Astrocyte (in vitro differentiated cells and primary cell): ENCODE data around the gene CD33. TPM values are rescaled to one million over a fixed set of nuclear protein-coding genes. Genes with fewer than 3 reads are reported as not detected.

Experiments
- DNase-seq: peaks from one replicate; pipeline ENCODE4 v3.0.0-alpha.2; 2010; ENCODE audit warnings: low read depth
- FAIRE-seq: peaks from 2 replicates; lab custom pipeline; 2011; peaks lifted over from hg19 to GRCh38; lab: Jason Lieb, UNC
- H2AFZ ChIP-seq: 2 replicates; pipeline ENCODE4 v1.6.0; 2012; ENCODE audit warnings: low read depth, low read length, inconsistent platforms
- H3K27ac ChIP-seq: 2 replicates; pipeline ENCODE4 v1.5.1; 2011; ENCODE audit warnings: low read depth, low read length, inconsistent platforms
- H3K27me3 ChIP-seq: 2 replicates; pipeline ENCODE4 v1.6.0; 2011; ENCODE audit warnings: low read length, inconsistent platforms; ENCODE audit not compliant: insufficient read depth
- H3K36me3 ChIP-seq: 2 replicates; pipeline ENCODE4 v1.5.1; 2011; ENCODE audit warnings: low read length, inconsistent platforms; ENCODE audit not compliant: insufficient read depth
- H3K4me1 ChIP-seq: 2 replicates; pipeline ENCODE4 v1.5.1; 2011; ENCODE audit warnings: low read length, inconsistent platforms; ENCODE audit not compliant: insufficient read depth
- H3K4me2 ChIP-seq: 2 replicates; pipeline ENCODE4 v1.6.0; 2012; ENCODE audit warnings: low read length, inconsistent platforms
- H3K4me3 ChIP-seq: 2 replicates; pipeline ENCODE4 v1.5.1; 2011; ENCODE audit warnings: low read depth, mild to moderate bottlenecking, low read length, inconsistent platforms; ENCODE audit not compliant: insufficient read depth
- H3K79me2 ChIP-seq: 2 replicates; pipeline ENCODE4 v1.6.0; 2012; ENCODE audit warnings: mild to moderate bottlenecking, low read length, inconsistent platforms; ENCODE audit not compliant: insufficient read depth
- H3K9ac ChIP-seq: 2 replicates; pipeline ENCODE4 v1.6.0; 2012; ENCODE audit warnings: mild to moderate bottlenecking, low read length, inconsistent platforms
- H3K9me3 ChIP-seq: 2 replicates; pipeline ENCODE4 v1.5.1; 2012; ENCODE audit warnings: low read depth, mild to moderate bottlenecking, low read length, inconsistent platforms; ENCODE audit not compliant: insufficient read depth
- H4K20me1 ChIP-seq: 2 replicates; pipeline ENCODE4 v1.6.0; 2012; ENCODE audit warnings: low read length, inconsistent platforms; ENCODE audit not compliant: insufficient read depth
- H3K27ac Mint-ChIP-seq: one replicate; pipeline ENCODE4 v1.8.0; 2021; ENCODE audit warnings: mild to moderate bottlenecking, mixed read lengths; ENCODE audit not compliant: unreplicated experiment
- H3K27me3 Mint-ChIP-seq: one replicate; pipeline ENCODE4 v1.8.0; 2021; ENCODE audit warnings: low read depth, mixed read lengths; ENCODE audit not compliant: unreplicated experiment
- H3K36me3 Mint-ChIP-seq: one replicate; pipeline ENCODE4 v1.8.0; 2021; ENCODE audit warnings: low read depth, mixed read lengths; ENCODE audit not compliant: unreplicated experiment
- H3K4me1 Mint-ChIP-seq: one replicate; pipeline ENCODE4 v1.8.0; 2021; ENCODE audit warnings: low read depth, mixed read lengths; ENCODE audit not compliant: unreplicated experiment
- H3K4me3 Mint-ChIP-seq: one replicate; pipeline ENCODE4 v1.8.0; 2021; ENCODE audit warnings: mild to moderate bottlenecking, moderate library complexity, mixed read lengths; ENCODE audit not compliant: unreplicated experiment
- H3K9me3 Mint-ChIP-seq: one replicate; pipeline ENCODE4 v1.8.0; 2021; ENCODE audit warnings: mild to moderate bottlenecking, mixed read lengths; ENCODE audit not compliant: unreplicated experiment
- CTCF ChIP-seq: IDR thresholded peaks from 2 replicates; pipeline ENCODE4 v1.5.1; 2011; ENCODE audit warnings: low read depth, mild to moderate bottlenecking, inconsistent platforms, low read length, moderate library complexity; ENCODE audit not compliant: insufficient read depth
- EZH2 ChIP-seq: IDR thresholded peaks from 2 replicates; pipeline ENCODE4 v1.6.1; 2012; ENCODE audit warnings: mild to moderate bottlenecking, low read length, inconsistent platforms; ENCODE audit not compliant: insufficient read depth
- total RNA-seq: library from RNA; stranded (reverse); gene quantifications from 2 replicates; pipeline ENCODE4 v1.2.1, GENCODE V29; 2021

The CD33 gene
- total RNA-seq, 1 donor from 2014 or later = not detected

GRCh38 chr19:51201712-51202111 lies 23.2 kb upstream of the CD33 start:
- TF ChIP-seq CTCF = no peak
- TF ChIP-seq EZH2 = no peak
- no peaks in the 10 kb centered on the region for H3K4me1 ChIP-seq
- H4K20me1 ChIP-seq = no peaks in the 10 kb centered on the region
- no peak overlapping the region for H3K9ac ChIP-seq
- H3K9me3 ChIP-seq = no peaks in the 10 kb centered on the region
- Mint-ChIP-seq H3K27me3 (peaks cover 11% of the 10 kb centered on the region), H3K36me3 (no peaks in the 10 kb centered on the region), H3K27ac (no peak overlapping the region), H3K4me1 (no peaks in the 10 kb centered on the region), H3K9me3 (peaks cover 4% of the 10 kb centered on the region), H3K4me3 (no peak overlapping the region)
- no peak overlapping the region for H2AFZ ChIP-seq
- H3K27ac ChIP-seq = no peak overlapping the region
- FAIRE-seq = no peak
- H3K79me2 ChIP-seq = no peaks in the 10 kb centered on the region
- H3K4me2 ChIP-seq = no peak overlapping the region
- no peak for DNase-seq
- H3K36me3 ChIP-seq = no peaks in the 10 kb centered on the region
- no peak overlapping the region for H3K4me3 ChIP-seq
- no peaks in the 10 kb centered on the region for H3K27me3 ChIP-seq

DNA sequence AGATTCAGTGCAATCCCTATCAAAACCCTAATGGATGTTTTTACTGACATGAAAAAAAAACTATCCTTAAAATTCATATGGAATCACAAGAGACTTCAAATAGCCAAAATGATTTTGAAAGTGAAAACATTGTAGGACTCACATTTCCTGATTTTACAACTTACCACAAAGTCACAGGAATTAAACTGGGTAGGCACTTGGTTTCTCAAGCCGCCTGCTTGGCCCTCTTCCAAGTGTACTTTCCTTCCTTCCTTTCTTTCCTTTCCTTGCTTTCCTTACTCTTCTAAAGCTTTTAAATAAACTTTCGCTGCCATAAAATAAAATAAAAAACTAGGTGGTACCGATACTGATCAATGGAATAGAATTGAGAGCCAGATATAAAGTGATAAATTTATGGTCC lies 21.0 kb upstream of the CD33 start:
- Mint-ChIP-seq H3K27me3 (peaks cover 9% of the 10 kb centered on the region), H3K9me3 (peaks cover 2% of the 10 kb centered on the region), H3K4me1 (no peaks in the 10 kb centered on the region), H3K4me3 (no peak overlapping the region), H3K36me3 (no peaks in the 10 kb centered on the region), H3K27ac (no peak overlapping the region)
- no peak overlapping the region for H3K4me3 ChIP-seq
- H3K4me2 ChIP-seq = no peak overlapping the region
- H3K36me3 ChIP-seq = no peaks in the 10 kb centered on the region
- H3K4me1 ChIP-seq = no peaks in the 10 kb centered on the region
- no peaks in the 10 kb centered on the region for H3K27me3 ChIP-seq
- TF ChIP-seq EZH2 = no peak
- TF ChIP-seq CTCF = no peak
- H3K27ac ChIP-seq = no peak overlapping the region
- no peak for FAIRE-seq
- H3K9ac ChIP-seq = no peak overlapping the region
- H3K9me3 ChIP-seq = no peaks in the 10 kb centered on the region
- H2AFZ ChIP-seq = no peak overlapping the region
- no peaks in the 10 kb centered on the region for H4K20me1 ChIP-seq
- no peak for DNase-seq
- no peaks in the 10 kb centered on the region for H3K79me2 ChIP-seq

DNA sequence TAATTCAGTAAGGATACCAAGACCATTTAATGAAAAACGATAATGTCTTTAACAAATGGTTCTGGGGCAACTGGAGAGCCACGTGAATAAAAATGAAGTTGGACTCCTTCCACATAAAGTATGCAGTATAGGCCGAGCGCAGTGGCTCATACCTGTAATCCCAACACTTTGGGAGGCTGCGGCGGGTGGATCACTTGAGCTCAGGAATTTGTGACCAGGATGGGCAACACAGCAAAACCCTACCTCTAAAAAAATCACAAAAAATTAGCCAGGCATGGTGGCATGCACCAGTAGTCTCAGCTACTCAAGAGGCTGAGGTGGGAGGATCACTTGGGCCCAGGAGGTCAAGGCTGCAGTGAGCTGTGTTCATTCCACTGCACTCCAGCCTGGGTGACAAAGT lies 20.6 kb upstream of the CD33 start:
- H3K27me3 ChIP-seq = no peaks in the 10 kb centered on the region
- peaks cover 2% of the 10 kb centered on the region for H3K9me3 Mint-ChIP-seq
- H3K4me1 Mint-ChIP-seq = no peaks in the 10 kb centered on the region
- H4K20me1 ChIP-seq = no peaks in the 10 kb centered on the region
- H3K4me3 ChIP-seq = no peak overlapping the region
- H3K27me3 Mint-ChIP-seq = peaks cover 8% of the 10 kb centered on the region
- no peak for FAIRE-seq
- DNase-seq = no peak
- no peaks in the 10 kb centered on the region for H3K4me1 ChIP-seq
- H3K27ac ChIP-seq = no peak overlapping the region
- no peaks in the 10 kb centered on the region for H3K9me3 ChIP-seq
- H2AFZ ChIP-seq = no peak overlapping the region
- H3K4me3 Mint-ChIP-seq = no peak overlapping the region
- no peak overlapping the region for H3K4me2 ChIP-seq
- no peaks in the 10 kb centered on the region for H3K36me3 ChIP-seq
- no peaks in the 10 kb centered on the region for H3K79me2 ChIP-seq
- no peak for TF ChIP-seq EZH2
- no peak for TF ChIP-seq CTCF
- no peaks in the 10 kb centered on the region for H3K36me3 Mint-ChIP-seq
- H3K9ac ChIP-seq = no peak overlapping the region
- H3K27ac Mint-ChIP-seq = no peak overlapping the region
